ENCODE measurements around the gene BRD4.

The BRD4 gene

DNA sequence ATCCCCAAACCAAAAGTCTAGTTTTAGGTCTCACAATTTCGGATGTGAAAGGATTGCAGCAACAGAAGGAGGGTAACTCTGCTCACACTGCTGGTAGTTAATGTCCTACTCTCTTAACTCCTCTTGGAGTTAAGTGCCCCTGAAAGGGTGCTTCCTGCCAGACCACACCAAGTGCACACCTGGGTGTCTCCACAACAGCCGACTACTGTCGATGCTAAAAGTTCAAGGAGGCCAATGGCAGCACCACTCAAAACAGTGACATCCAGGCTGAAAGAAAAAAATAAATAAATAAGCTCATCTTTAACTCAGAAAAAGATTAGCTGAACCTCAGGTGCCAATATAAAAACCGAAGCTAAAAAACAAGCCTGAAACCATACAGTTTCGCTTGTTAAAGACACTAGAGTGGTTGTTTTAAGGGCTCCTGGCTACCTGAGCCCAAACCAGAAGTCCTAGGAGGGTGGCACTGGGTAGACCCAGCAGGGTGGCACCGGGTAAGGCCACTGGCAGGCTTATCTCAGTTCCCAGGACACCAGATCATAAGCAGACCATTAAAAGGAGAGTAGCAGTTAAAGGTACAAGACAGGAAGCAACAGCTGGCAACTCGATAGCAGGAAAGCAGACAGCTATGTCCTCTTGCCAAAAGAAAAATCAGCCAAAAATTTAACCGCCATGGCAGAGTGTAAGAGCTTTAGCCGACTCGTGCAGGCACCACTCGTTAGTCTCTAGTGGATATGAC is 39.3 kb downstream of the BRD4 start (continued):
- TF ChIP-seq ZBTB17 (tag by site-specific recombination; IDR thresholded peaks at IDR 0.05) = no peak; the same call in 1 of the 2 replicates

DNA sequence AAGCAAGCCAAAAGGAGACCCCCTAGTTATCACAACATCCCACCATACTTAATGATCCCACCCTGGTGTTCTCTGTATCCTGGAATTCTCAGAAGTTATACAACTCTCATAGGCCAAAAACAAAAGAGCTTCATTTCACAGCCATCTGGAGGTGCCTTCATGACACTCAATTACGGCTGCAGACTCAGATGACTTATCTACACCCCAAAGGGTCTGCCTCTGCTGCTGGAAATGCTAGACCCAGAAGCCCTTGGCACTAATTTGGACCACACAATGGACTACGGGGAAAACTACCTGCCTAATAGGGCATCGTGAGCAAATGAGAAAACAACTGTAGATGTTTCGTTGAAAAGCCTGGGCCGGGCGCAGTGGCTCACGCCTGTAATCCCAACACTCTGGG is 40.2 kb downstream of the BRD4 start:
- ChIA-PET POLR2A (interaction anchor here (1.3 kb wide), 1 partner anchor 9 kb away, joined by 3 read pairs; no protein-coding TSS in a partner anchor), CTCF (interaction anchor here (0.9 to 1.2 kb wide), 3 partner anchors 9 to 263 kb away, joined by 3 to 6 read pairs (median 3); no protein-coding TSS in a partner anchor)
- Histone ChIP-seq H3K9me3 (ENCODE audit: control insufficient read depth, insufficient read depth, low read depth, low read length) (no peaks in the 10 kb centered on the region), H3K27ac (ENCODE audit: extremely low read depth, low read depth, low read length) (no peak overlapping the region), H3K4me3 (ENCODE audit: low read depth, low read length) (no peak overlapping the region), H3K36me3 (ENCODE audit: control insufficient read depth in 2 of 2, insufficient read depth in 1 of 2, low read length in 2 of 2) (peaks cover 0 to 9% of the 10 kb centered on the region in 2 experiments; a peak in 1 of 3 replicates), H3K4me1 (ENCODE audit: control insufficient read depth, insufficient read depth, low read length) (peaks cover 59% of the 10 kb centered on the region)
- TF ChIP-seq ZNF140 (tag by site-specific recombination; IDR thresholded peaks at IDR 0.05) (no peak), ZNF701 (tag by site-specific recombination; IDR thresholded peaks at IDR 0.05) (no peak), ZNF433 (tag by site-specific recombination; IDR thresholded peaks at IDR 0.05; ENCODE audit: low read depth) (no peak), ZNF175 (tag by site-specific recombination; IDR thresholded peaks at IDR 0.05) (no peak), YY1 (tag by site-specific recombination; IDR thresholded peaks at IDR 0.05) (no peak)
- TF ChIP-seq, protein P1, sequence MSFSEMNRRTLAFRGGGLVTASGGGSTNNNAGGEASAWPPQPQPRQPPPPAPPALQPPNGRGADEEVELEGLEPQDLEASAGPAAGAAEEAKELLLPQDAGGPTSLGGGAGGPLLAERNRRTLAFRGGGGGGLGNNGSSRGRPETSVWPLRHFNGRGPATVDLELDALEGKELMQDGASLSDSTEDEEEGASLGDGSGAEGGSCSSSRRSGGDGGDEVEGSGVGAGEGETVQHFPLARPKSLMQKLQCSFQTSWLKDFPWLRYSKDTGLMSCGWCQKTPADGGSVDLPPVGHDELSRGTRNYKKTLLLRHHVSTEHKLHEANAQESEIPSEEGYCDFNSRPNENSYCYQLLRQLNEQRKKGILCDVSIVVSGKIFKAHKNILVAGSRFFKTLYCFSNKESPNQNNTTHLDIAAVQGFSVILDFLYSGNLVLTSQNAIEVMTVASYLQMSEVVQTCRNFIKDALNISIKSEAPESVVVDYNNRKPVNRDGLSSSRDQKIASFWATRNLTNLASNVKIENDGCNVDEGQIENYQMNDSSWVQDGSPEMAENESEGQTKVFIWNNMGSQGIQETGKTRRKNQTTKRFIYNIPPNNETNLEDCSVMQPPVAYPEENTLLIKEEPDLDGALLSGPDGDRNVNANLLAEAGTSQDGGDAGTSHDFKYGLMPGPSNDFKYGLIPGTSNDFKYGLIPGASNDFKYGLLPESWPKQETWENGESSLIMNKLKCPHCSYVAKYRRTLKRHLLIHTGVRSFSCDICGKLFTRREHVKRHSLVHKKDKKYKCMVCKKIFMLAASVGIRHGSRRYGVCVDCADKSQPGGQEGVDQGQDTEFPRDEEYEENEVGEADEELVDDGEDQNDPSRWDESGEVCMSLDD (tag by site-specific recombination; IDR thresholded peaks at IDR 0.05) = no peak
- TF ChIP-seq, protein P2, sequence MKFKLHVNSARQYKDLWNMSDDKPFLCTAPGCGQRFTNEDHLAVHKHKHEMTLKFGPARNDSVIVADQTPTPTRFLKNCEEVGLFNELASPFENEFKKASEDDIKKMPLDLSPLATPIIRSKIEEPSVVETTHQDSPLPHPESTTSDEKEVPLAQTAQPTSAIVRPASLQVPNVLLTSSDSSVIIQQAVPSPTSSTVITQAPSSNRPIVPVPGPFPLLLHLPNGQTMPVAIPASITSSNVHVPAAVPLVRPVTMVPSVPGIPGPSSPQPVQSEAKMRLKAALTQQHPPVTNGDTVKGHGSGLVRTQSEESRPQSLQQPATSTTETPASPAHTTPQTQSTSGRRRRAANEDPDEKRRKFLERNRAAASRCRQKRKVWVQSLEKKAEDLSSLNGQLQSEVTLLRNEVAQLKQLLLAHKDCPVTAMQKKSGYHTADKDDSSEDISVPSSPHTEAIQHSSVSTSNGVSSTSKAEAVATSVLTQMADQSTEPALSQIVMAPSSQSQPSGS (tag by site-specific recombination; IDR thresholded peaks at IDR 0.05; ENCODE audit: low read depth) = no peak

DNA sequence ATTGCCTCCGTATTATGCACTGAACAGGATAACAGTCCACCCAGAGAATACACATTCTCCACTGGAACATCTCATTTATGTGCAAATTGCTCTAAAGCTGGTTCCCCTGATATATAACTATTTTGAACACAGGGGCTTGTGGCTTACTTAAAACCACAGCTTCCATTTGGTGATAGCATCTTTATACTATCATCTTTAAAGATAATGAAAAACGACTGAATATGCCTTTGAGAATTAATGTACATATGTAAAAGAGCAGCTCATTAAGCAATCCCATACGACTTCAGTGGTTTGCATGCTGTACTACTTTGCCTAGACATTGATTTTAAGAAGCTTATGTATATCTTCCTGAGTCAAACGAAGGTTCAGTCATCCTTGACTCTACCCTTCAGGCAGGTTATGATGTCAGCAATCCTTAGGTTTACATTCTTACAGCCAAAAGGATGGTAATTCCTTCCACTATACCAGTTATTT is 40.8 kb downstream of the BRD4 start:
- H3K9me3 ChIP-seq (ENCODE audit: control insufficient read depth, insufficient read depth, low read depth, low read length) = no peaks in the 10 kb centered on the region
- H3K27ac ChIP-seq (ENCODE audit: extremely low read depth, low read depth, low read length) = no peak overlapping the region
- TF ChIP-seq ZNF302 (tag by site-specific recombination; IDR thresholded peaks at IDR 0.05; ENCODE audit: low read depth) = no peak
- peak; percentile 69 for TF ChIP-seq ZNF629 (tag by site-specific recombination; IDR thresholded peaks at IDR 0.05)
- no peak overlapping the region for H3K4me3 ChIP-seq (ENCODE audit: low read depth, low read length)
- ChIA-PET CTCF (interaction anchor here (0.9 to 1.2 kb wide), 3 partner anchors 9 to 264 kb away, joined by 3 to 6 read pairs (median 3); no protein-coding TSS in a partner anchor), POLR2A (interaction anchor here (1.3 kb wide), 1 partner anchor 9 kb away, joined by 3 read pairs; no protein-coding TSS in a partner anchor)
- H3K36me3 ChIP-seq (ENCODE audit: control insufficient read depth in 2 of 2, insufficient read depth in 1 of 2, low read length in 2 of 2) = peaks cover 0 to 5% of the 10 kb centered on the region in 2 experiments; a peak in 1 of 3 replicates
- H3K4me1 ChIP-seq (ENCODE audit: control insufficient read depth, insufficient read depth, low read length) = peaks cover 57% of the 10 kb centered on the region

DNA sequence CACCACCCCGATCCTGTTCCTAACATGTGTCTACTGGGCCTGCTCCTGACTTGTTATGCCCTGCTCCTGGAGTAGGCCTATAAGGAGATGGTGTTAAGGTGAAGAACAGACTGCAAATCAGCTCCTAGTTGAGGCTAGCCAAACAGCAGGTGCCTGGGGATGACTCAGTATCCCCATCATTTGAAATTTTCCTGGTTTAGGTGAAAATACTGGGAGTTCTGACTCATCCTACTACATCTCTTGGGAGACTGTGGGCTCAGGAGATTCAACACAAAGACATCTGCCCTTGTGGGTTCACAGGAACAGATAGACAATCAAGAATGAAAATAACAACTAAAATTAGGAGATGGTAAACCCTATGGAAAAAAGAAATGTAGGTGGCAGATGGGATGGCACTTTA is 41.2 kb downstream of the BRD4 start:
- Histone ChIP-seq H3K36me3 (ENCODE audit: control insufficient read depth in 2 of 2, insufficient read depth in 1 of 2, low read length in 2 of 2) (no peaks in the 10 kb centered on the region), H3K4me1 (ENCODE audit: control insufficient read depth, insufficient read depth, low read length) (peaks cover 55% of the 10 kb centered on the region), H3K4me3 (ENCODE audit: low read depth, low read length) (no peak overlapping the region), H3K27ac (ENCODE audit: extremely low read depth, low read depth, low read length) (no peak overlapping the region), H3K9me3 (ENCODE audit: control insufficient read depth, insufficient read depth, low read depth, low read length) (no peaks in the 10 kb centered on the region)
- TF ChIP-seq REPIN1 (tag by site-specific recombination; IDR thresholded peaks at IDR 0.05; ENCODE audit: low read depth) (no peak), ZNF707 (tag by site-specific recombination; IDR thresholded peaks at IDR 0.05) (no peak), ZNF768 (tag by site-specific recombination; IDR thresholded peaks at IDR 0.05) (no peak), ZNF10 (tag by site-specific recombination; IDR thresholded peaks at IDR 0.05) (no peak), TRIM28 (IDR thresholded peaks at IDR 0.05; ENCODE audit: borderline replicate concordance, low read length) (no peak), SALL2 (tag by site-specific recombination; IDR thresholded peaks at IDR 0.05; ENCODE audit: borderline replicate concordance) (no peak), ZNF530 (tag by site-specific recombination; IDR thresholded peaks at IDR 0.05; ENCODE audit: low read depth) (no peak), ZNF423 (tag by site-specific recombination; IDR thresholded peaks at IDR 0.05) (no peak), SCRT1 (tag by site-specific recombination; IDR thresholded peaks at IDR 0.05; ENCODE audit: borderline replicate concordance) (no peak)
- TF ChIP-seq, protein P3, sequence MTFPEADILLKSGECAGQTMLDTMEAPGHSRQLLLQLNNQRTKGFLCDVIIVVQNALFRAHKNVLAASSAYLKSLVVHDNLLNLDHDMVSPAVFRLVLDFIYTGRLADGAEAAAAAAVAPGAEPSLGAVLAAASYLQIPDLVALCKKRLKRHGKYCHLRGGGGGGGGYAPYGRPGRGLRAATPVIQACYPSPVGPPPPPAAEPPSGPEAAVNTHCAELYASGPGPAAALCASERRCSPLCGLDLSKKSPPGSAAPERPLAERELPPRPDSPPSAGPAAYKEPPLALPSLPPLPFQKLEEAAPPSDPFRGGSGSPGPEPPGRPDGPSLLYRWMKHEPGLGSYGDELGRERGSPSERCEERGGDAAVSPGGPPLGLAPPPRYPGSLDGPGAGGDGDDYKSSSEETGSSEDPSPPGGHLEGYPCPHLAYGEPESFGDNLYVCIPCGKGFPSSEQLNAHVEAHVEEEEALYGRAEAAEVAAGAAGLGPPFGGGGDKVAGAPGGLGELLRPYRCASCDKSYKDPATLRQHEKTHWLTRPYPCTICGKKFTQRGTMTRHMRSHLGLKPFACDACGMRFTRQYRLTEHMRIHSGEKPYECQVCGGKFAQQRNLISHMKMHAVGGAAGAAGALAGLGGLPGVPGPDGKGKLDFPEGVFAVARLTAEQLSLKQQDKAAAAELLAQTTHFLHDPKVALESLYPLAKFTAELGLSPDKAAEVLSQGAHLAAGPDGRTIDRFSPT (tag by site-specific recombination; IDR thresholded peaks at IDR 0.05) = no peak
- TF ChIP-seq, protein P4, sequence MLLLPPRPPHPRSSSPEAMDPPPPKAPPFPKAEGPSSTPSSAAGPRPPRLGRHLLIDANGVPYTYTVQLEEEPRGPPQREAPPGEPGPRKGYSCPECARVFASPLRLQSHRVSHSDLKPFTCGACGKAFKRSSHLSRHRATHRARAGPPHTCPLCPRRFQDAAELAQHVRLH (tag by site-specific recombination; IDR thresholded peaks at IDR 0.05) = no peak
- POLR2A ChIA-PET = interaction anchor here (1.3 kb wide), 1 partner anchor 8 kb away, joined by 3 read pairs; no protein-coding TSS in a partner anchor
- CTCF ChIA-PET = interaction anchor here (0.9 to 1.2 kb wide), 3 partner anchors 8 to 264 kb away, joined by 3 to 6 read pairs (median 3); no protein-coding TSS in a partner anchor

All from HEK293 (cell line).